HEK293 (cell line): ENCODE measurements around the gene PPM1J.
A peak's percentile ranks its signal among the peaks of the same experiment; 100 is the strongest.

Source experiments
- CTCF ChIA-PET: fragments of 350-600 bp; formaldehyde crosslinking; extraction: SDS; loops from one replicate; lab custom pipeline; 2021; ENCODE audit warnings: antibody characterized with exemption; lab: Yijun Ruan, JAX
- POLR2A ChIA-PET: fragments of 300-600 bp; formaldehyde crosslinking; extraction: SDS; loops from one replicate; lab custom pipeline; 2020; ENCODE audit warnings: antibody characterized with exemption, inconsistent platforms; lab: Yijun Ruan, JAX
- H3K27ac ChIP-seq: fragments of 200-500 bp; sonication (Bioruptor generic); 2 replicates; pipeline ENCODE4 v1.5.1; 2014; ENCODE audit warnings: low read depth, low read length, control low read depth, inconsistent platforms; ENCODE audit errors: extremely low read depth
- H3K36me3 ChIP-seq, 2 experiments: fragments of 200-500 bp in 1 of 2; sonication (Bioruptor generic) in 1 of 2; 1 replicate in 1 of 2; 2 replicates in 1 of 2; pipeline ENCODE4 v1.5.1; 2014 to 2017; ENCODE audit warnings: inconsistent platforms in 2 of 2, low read length in 2 of 2; ENCODE audit not compliant: control insufficient read depth in 2 of 2, insufficient read depth in 1 of 2
- H3K4me1 ChIP-seq: fragments of 200-500 bp; sonication (Bioruptor generic); 2 replicates; pipeline ENCODE4 v1.5.1; 2014; ENCODE audit warnings: mild to moderate bottlenecking, low read length, inconsistent platforms; ENCODE audit not compliant: control insufficient read depth, insufficient read depth
- H3K4me3 ChIP-seq: 2 replicates; pipeline ENCODE4 v1.5.1; 2011; ENCODE audit warnings: low read depth, mild to moderate bottlenecking, control low read depth, low read length, moderate library complexity
- H3K9me3 ChIP-seq: fragments of 200-500 bp; sonication (Bioruptor generic); 2 replicates; pipeline ENCODE4 v1.5.1; 2014; ENCODE audit warnings: low read depth, low read length, inconsistent platforms; ENCODE audit not compliant: control insufficient read depth, insufficient read depth
- CTCF ChIP-seq: fragments of 450-650 bp; formaldehyde crosslinking; IDR thresholded peaks from 2 replicates; pipeline ENCODE4 v1.5.1; 2016; ENCODE audit warnings: missing biosample characterization, missing genetic modification characterization
- EGR2 ChIP-seq: fragments of 450-650 bp; formaldehyde crosslinking; IDR thresholded peaks from 2 replicates; pipeline ENCODE4 v1.5.1; 2016; ENCODE audit warnings: low read depth, missing biosample characterization, missing genetic modification characterization
- HOXC10 ChIP-seq: sonication (generic); formaldehyde crosslinking; IDR thresholded peaks from 2 replicates; pipeline ENCODE4 v1.8.1; 2023; ENCODE audit warnings: mild to moderate bottlenecking, missing genetic modification reagents
- HOXD13 ChIP-seq: sonication (generic); formaldehyde crosslinking; IDR thresholded peaks from 2 replicates; pipeline ENCODE4 v1.8.0; 2022; ENCODE audit warnings: missing genetic modification reagents, borderline replicate concordance
- KLF1 ChIP-seq: fragments of 450-650 bp; formaldehyde crosslinking; IDR thresholded peaks from 2 replicates; pipeline ENCODE4 v1.5.1; 2016; ENCODE audit warnings: missing biosample characterization, missing genetic modification characterization
- MZF1 ChIP-seq: fragments of 450-650 bp; formaldehyde crosslinking; IDR thresholded peaks from 2 replicates; pipeline ENCODE4 v1.5.1; 2017; ENCODE audit warnings: missing biosample characterization, missing genetic modification characterization, borderline replicate concordance
- SCRT2 ChIP-seq: fragments of 450-650 bp; formaldehyde crosslinking; IDR thresholded peaks from 2 replicates; pipeline ENCODE4 v1.5.1; 2016; ENCODE audit warnings: missing biosample characterization, missing genetic modification characterization
- ZFHX2 ChIP-seq: fragments of 450-650 bp; formaldehyde crosslinking; conservative IDR thresholded peaks from 2 replicates; pipeline ENCODE4 v1.5.1; 2016; ENCODE audit warnings: missing biosample characterization, missing genetic modification characterization
- ZNF146 ChIP-seq: fragments of 450-650 bp; formaldehyde crosslinking; IDR thresholded peaks from 2 replicates; pipeline ENCODE4 v1.5.1; 2016; ENCODE audit warnings: missing biosample characterization, missing genetic modification characterization
- ZNF2 ChIP-seq: fragments of 450-650 bp; formaldehyde crosslinking; IDR thresholded peaks from 2 replicates; pipeline ENCODE4 v1.5.1; 2016; ENCODE audit warnings: missing biosample characterization, missing genetic modification characterization
- ZNF221 ChIP-seq: fragments of 450-650 bp; formaldehyde crosslinking; IDR thresholded peaks from 2 replicates; pipeline ENCODE4 v1.5.1; 2017; ENCODE audit warnings: missing biosample characterization, missing genetic modification characterization, borderline replicate concordance
- ZNF544 ChIP-seq: fragments of 450-650 bp; formaldehyde crosslinking; IDR thresholded peaks from 2 replicates; pipeline ENCODE4 v1.5.0; 2017; ENCODE audit warnings: missing biosample characterization, missing genetic modification characterization
- ZNF600 ChIP-seq: fragments of 450-650 bp; formaldehyde crosslinking; IDR thresholded peaks from 2 replicates; pipeline ENCODE4 v1.5.1; 2016; ENCODE audit warnings: missing biosample characterization, missing genetic modification characterization
- ZNF610 ChIP-seq: fragments of 450-650 bp; formaldehyde crosslinking; IDR thresholded peaks from 2 replicates; pipeline ENCODE4 v1.5.1; 2016; ENCODE audit warnings: missing biosample characterization, missing genetic modification characterization, borderline replicate concordance
- ZNF692 ChIP-seq: fragments of 450-650 bp; formaldehyde crosslinking; IDR thresholded peaks from 2 replicates; pipeline ENCODE4 v1.5.1; 2016; ENCODE audit warnings: missing biosample characterization, missing genetic modification characterization
- ZNF830 ChIP-seq: fragments of 450-650 bp; IDR thresholded peaks from 2 replicates; pipeline ENCODE4 v1.5.0; 2018; ENCODE audit warnings: missing biosample characterization, missing genetic modification characterization, low read depth, mild to moderate bottlenecking, moderate library complexity
- TF ChIP-seq, protein P1 (sequence below): fragments of 450-650 bp; IDR thresholded peaks from 2 replicates; pipeline ENCODE4 v1.5.1; 2018; ENCODE audit warnings: missing biosample characterization, mild to moderate bottlenecking, missing genetic modification characterization
- TF ChIP-seq, protein P2 (sequence below): fragments of 450-650 bp; formaldehyde crosslinking; IDR thresholded peaks from 2 replicates; pipeline ENCODE4 v1.5.1; 2017; ENCODE audit warnings: missing biosample characterization, missing genetic modification characterization

PPM1J gene

GRCh38 chr1:112723511-112723839 is 8.3 kb upstream of the PPM1J start (continued):
- no peak for TF ChIP-seq ZNF830
- no peak for TF ChIP-seq ZNF610 (tag by site-specific recombination)
- TF ChIP-seq ZNF544 (tag by site-specific recombination): no peak
- no peak for TF ChIP-seq MZF1 (tag by site-specific recombination)

- H3K4me3 ChIP-seq: no peak overlapping the region
Measured at GRCh38 chr1:112722601-112723510, 7.7 kb upstream of the PPM1J start.

More at GRCh38 chr1:112722601-112723510, 7.7 kb upstream of the PPM1J start:
- no peaks in the 10 kb centered on the region for H3K9me3 ChIP-seq
- no peaks in the 10 kb centered on the region for H3K4me1 ChIP-seq
- CTCF ChIA-PET: interaction anchor here (0.7 to 9.1 kb wide), 4 partner anchors 81 to 350 kb away, joined by 3 to 417 read pairs (median 4); partner anchors contain the start of gene LRIG2
- TF ChIP-seq HOXC10 (CRISPR knock-in tag) (no peak), CTCF (tag by site-specific recombination) (0 out of 2 replicates have a peak, but pooled peaks have one; percentile 29), ZNF146 (tag by site-specific recombination) (no peak), HOXD13 (CRISPR knock-in tag) (no peak), ZNF2 (no peak), ZNF221 (tag by site-specific recombination) (no peak), SCRT2 (tag by site-specific recombination) (peak; percentile 51), KLF1 (tag by site-specific recombination) (peak; percentile 31; the same call in 1 of the 2 replicates), ZNF600 (tag by site-specific recombination) (0 out of 2 replicates have a peak, but pooled peaks have one; percentile 32), ZNF692 (no peak), EGR2 (tag by site-specific recombination) (peak; percentile 83), ZFHX2 (tag by site-specific recombination) (peak; percentile 77)
- TF ChIP-seq, protein P1, sequence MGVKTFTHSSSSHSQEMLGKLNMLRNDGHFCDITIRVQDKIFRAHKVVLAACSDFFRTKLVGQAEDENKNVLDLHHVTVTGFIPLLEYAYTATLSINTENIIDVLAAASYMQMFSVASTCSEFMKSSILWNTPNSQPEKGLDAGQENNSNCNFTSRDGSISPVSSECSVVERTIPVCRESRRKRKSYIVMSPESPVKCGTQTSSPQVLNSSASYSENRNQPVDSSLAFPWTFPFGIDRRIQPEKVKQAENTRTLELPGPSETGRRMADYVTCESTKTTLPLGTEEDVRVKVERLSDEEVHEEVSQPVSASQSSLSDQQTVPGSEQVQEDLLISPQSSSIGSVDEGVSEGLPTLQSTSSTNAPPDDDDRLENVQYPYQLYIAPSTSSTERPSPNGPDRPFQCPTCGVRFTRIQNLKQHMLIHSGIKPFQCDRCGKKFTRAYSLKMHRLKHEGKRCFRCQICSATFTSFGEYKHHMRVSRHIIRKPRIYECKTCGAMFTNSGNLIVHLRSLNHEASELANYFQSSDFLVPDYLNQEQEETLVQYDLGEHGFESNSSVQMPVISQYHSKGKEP: no peak
- TF ChIP-seq, protein P2, sequence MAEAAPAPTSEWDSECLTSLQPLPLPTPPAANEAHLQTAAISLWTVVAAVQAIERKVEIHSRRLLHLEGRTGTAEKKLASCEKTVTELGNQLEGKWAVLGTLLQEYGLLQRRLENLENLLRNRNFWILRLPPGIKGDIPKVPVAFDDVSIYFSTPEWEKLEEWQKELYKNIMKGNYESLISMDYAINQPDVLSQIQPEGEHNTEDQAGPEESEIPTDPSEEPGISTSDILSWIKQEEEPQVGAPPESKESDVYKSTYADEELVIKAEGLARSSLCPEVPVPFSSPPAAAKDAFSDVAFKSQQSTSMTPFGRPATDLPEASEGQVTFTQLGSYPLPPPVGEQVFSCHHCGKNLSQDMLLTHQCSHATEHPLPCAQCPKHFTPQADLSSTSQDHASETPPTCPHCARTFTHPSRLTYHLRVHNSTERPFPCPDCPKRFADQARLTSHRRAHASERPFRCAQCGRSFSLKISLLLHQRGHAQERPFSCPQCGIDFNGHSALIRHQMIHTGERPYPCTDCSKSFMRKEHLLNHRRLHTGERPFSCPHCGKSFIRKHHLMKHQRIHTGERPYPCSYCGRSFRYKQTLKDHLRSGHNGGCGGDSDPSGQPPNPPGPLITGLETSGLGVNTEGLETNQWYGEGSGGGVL (tag by site-specific recombination): 0 out of 2 replicates have a peak, but pooled peaks have one; percentile 7
- POLR2A ChIA-PET: no interaction called here
- no peaks in the 10 kb centered on the region for H3K36me3 ChIP-seq
- H3K27ac ChIP-seq: no peak overlapping the region
